GM21447 (cell line): ENCODE data around the gene ZFPM1.
"Not testable (repeated sequence)": the region's sequence is repeated elsewhere in the genome, so short reads cannot be mapped to it uniquely, and the experiment has no call there.

Experiments used
- ATAC-seq: cut with Tn5 transposase; IDR thresholded peaks from one replicate; pipeline ENCODE4 v1.9.1; 2021; ENCODE audit not compliant: unreplicated experiment

ZFPM1 gene

GRCh38 chr16:88453217-88453531 lies at the start of gene ZFPM1:
Gene ZFPM1, plus strand, starts transcription at chr16:88453280. Its CDS starts 359 bp downstream, at chr16:88453639.
- no peak for ATAC-seq

GRCh38 chr16:88403794-88404581 lies 49.1 kb upstream of the ZFPM1 start:
- ATAC-seq, result no peak

GRCh38 chr16:88404769-88405168 lies 48.3 kb upstream of the ZFPM1 start:
- ATAC-seq, result no peak

- ATAC-seq, result no peak
Observed at GRCh38 chr16:88405216-88406060, 47.6 kb upstream of the ZFPM1 start.

GRCh38 chr16:88406096-88407041 lies 46.7 kb upstream of the ZFPM1 start:
- no peak for ATAC-seq

- ATAC-seq, result no peak
Observed at GRCh38 chr16:88407042-88407420, 46.0 kb upstream of the ZFPM1 start.

GRCh38 chr16:88407807-88408206 lies 45.3 kb upstream of the ZFPM1 start:
- ATAC-seq, result no peak

- ATAC-seq, result no peak
Observed at GRCh38 chr16:88408561-88409142, 44.4 kb upstream of the ZFPM1 start.

- ATAC-seq, result no peak
Observed at GRCh38 chr16:88409296-88410065, 43.6 kb upstream of the ZFPM1 start.

GRCh38 chr16:88410297-88410968 lies 42.6 kb upstream of the ZFPM1 start:
- not testable (repeated sequence) for ATAC-seq

- ATAC-seq, result no peak
Observed at GRCh38 chr16:88411951-88412576, 41.0 kb upstream of the ZFPM1 start.

GRCh38 chr16:88412766-88413165 lies 40.3 kb upstream of the ZFPM1 start:
- ATAC-seq, result no peak

- ATAC-seq, result no peak
Observed at GRCh38 chr16:88413231-88413630, 39.8 kb upstream of the ZFPM1 start.

- ATAC-seq, result no peak
Observed at GRCh38 chr16:88413631-88414030, 39.4 kb upstream of the ZFPM1 start.

GRCh38 chr16:88414521-88415380 lies 38.3 kb upstream of the ZFPM1 start:
- no peak for ATAC-seq

- ATAC-seq, result no peak
Observed at GRCh38 chr16:88415381-88415705, 37.7 kb upstream of the ZFPM1 start.

- ATAC-seq, result no peak
Observed at GRCh38 chr16:88415713-88416323, 37.3 kb upstream of the ZFPM1 start.

GRCh38 chr16:88416686-88417085 lies 36.4 kb upstream of the ZFPM1 start:
- no peak for ATAC-seq
